Hepatocyte (in vitro differentiated cells): ENCODE results near the gene ZNF865. TPM values are rescaled to one million over a fixed set of nuclear protein-coding genes. Genes with fewer than 3 reads are reported as not detected.
"Not testable (repeated sequence)": the region's sequence is repeated elsewhere in the genome, so short reads cannot be mapped to it uniquely, and the experiment has no call there.

ENCODE experiments used
- DNase-seq: peaks from one replicate; pipeline ENCODE4 v3.0.0-alpha.2; 2016; ENCODE audit warnings: low spot score
- H2AFZ ChIP-seq: fragments of 200-600 bp; sonication (generic); 2 replicates; pipeline ENCODE4 v1.6.0; 2016; ENCODE audit warnings: antibody characterized with exemption, mild to moderate bottlenecking
- H3K27ac ChIP-seq: fragments of 200-600 bp; sonication (generic); 2 replicates; pipeline ENCODE4 v1.5.1; 2016; ENCODE audit warnings: mild to moderate bottlenecking
- H3K27me3 ChIP-seq: fragments of 200-600 bp; sonication (generic); 2 replicates; pipeline ENCODE4 v1.6.1; 2016
- H3K36me3 ChIP-seq: fragments of 200-600 bp; sonication (generic); replicated peaks from 2 replicates; pipeline ENCODE4 v1.5.1; 2016; ENCODE audit warnings: low read depth; ENCODE audit not compliant: insufficient read depth
- H3K4me1 ChIP-seq: fragments of 200-600 bp; sonication (generic); 2 replicates; pipeline ENCODE4 v1.5.1; 2016; ENCODE audit warnings: mild to moderate bottlenecking, moderate library complexity; ENCODE audit not compliant: insufficient read depth
- H3K4me2 ChIP-seq: fragments of 200-600 bp; sonication (generic); 2 replicates; pipeline ENCODE4 v1.6.0; 2016
- H3K4me3 ChIP-seq: fragments of 200-600 bp; sonication (generic); 2 replicates; pipeline ENCODE4 v1.5.1; 2016; ENCODE audit warnings: mild to moderate bottlenecking
- H3K79me2 ChIP-seq: fragments of 200-600 bp; sonication (generic); 2 replicates; pipeline ENCODE4 v1.6.0; 2017; ENCODE audit warnings: mild to moderate bottlenecking
- H3K9me2 ChIP-seq: fragments of 200-600 bp; sonication (generic); replicated peaks from 2 replicates; pipeline ENCODE4 v1.6.0; 2017; ENCODE audit warnings: mild to moderate bottlenecking; ENCODE audit not compliant: insufficient read depth
- H3K9me3 ChIP-seq: fragments of 200-600 bp; sonication (generic); 2 replicates; pipeline ENCODE4 v1.5.1; 2016; ENCODE audit warnings: low read depth, mild to moderate bottlenecking
- H4K20me1 ChIP-seq: fragments of 200-600 bp; sonication (generic); 2 replicates; pipeline ENCODE4 v1.6.0; 2016; ENCODE audit warnings: mild to moderate bottlenecking; ENCODE audit not compliant: insufficient read depth, poor library complexity, severe bottlenecking
- CTCF ChIP-seq: fragments of 200-600 bp; sonication (generic); IDR thresholded peaks from 2 replicates; pipeline ENCODE4 v1.5.1; 2016; ENCODE audit warnings: antibody characterized with exemption, mild to moderate bottlenecking; ENCODE audit not compliant: poor library complexity
- EZH2 ChIP-seq: fragments of 200-600 bp; sonication (generic); IDR thresholded peaks from 2 replicates; pipeline ENCODE4 v1.6.1; 2016; ENCODE audit warnings: antibody characterized with exemption, mild to moderate bottlenecking, borderline replicate concordance
- EZH2phosphoT487 ChIP-seq: fragments of 200-600 bp; sonication (generic); IDR thresholded peaks from one replicate; pipeline ENCODE4 v1.6.1; 2018; ENCODE audit warnings: antibody characterized with exemption, mild to moderate bottlenecking, low read depth, moderate library complexity; ENCODE audit not compliant: unreplicated experiment, severe bottlenecking
- WGBS: methylation state at CpG from one replicate; pipeline ENCODE4 v1.1.6; 2016; ENCODE audit warnings: low lambda C conversion rate; ENCODE audit errors: missing lambda C conversion rate; 5-methylcytosine and 5-hydroxymethylcytosine counted together
- polyA plus RNA-seq: library from polyadenylated mRNA; unstranded; fragments of >200 nt; fragmentation: Nextera tagmentation; extraction: Ambion mirVana; gene quantifications from 2 replicates; pipeline ENCODE4 v1.2.1, GENCODE V29; 2016
- total RNA-seq: library from RNA; depleted of rRNA; stranded (reverse); fragments of >200 nt; gene quantifications from 2 replicates; pipeline ENCODE4 v1.2.3, GENCODE V29; 2014

Gene ZNF865
- total and polyA plus RNA-seq, 2 experiments from 2014 or later, result 1.7 to 3.0 TPM

- Histone ChIP-seq H3K27ac (peak overlapping the region; percentile 97), H3K4me1 (peaks cover 12% of the 10 kb centered on the region), H3K9me2 (no peaks in the 10 kb centered on the region), H3K79me2 (peaks cover 23% of the 10 kb centered on the region), H2AFZ (no peak overlapping the region), H3K27me3 (no peaks in the 10 kb centered on the region), H3K4me2 (peak overlapping the region; percentile 98), H4K20me1 (no peaks in the 10 kb centered on the region), H3K9me3 (no peaks in the 10 kb centered on the region), H3K4me3 (no peak overlapping the region), H3K36me3 (no peaks in the 10 kb centered on the region)
- DNase-seq, result peak; percentile 27
- no peak for TF ChIP-seq EZH2
- TF ChIP-seq EZH2phosphoT487, result no peak
- no peak for TF ChIP-seq CTCF
- WGBS, result 15% methylated on average over 6 of the region's 6 CpGs
Observed at GRCh38 chr19:55581823-55582223, 23.6 kb upstream of the ZNF865 start.

- 85% methylated on average over 4 of the region's 4 CpGs for WGBS
- DNase-seq, H2AFZ ChIP-seq, H3K9me3 ChIP-seq, H4K20me1 ChIP-seq, H3K4me3 ChIP-seq, H3K36me3 ChIP-seq, H3K27me3 ChIP-seq, H3K9me2 ChIP-seq: not testable (repeated sequence)
- peaks cover 13% of the 10 kb centered on the region for H3K4me1 ChIP-seq
- H3K4me2 ChIP-seq, result peak overlapping the region; percentile 98
- peaks cover 23% of the 10 kb centered on the region for H3K79me2 ChIP-seq
- H3K27ac ChIP-seq, result peak overlapping the region; percentile 97
Observed at GRCh38 chr19:55582284-55582683, 23.2 kb upstream of the ZNF865 start.

GRCh38 chr19:55583897-55584296 lies 21.6 kb upstream of the ZNF865 start:
- WGBS, result 85% methylated on average over 8 of the region's 8 CpGs
- H2AFZ ChIP-seq, DNase-seq, H3K4me3 ChIP-seq, H3K9me2 ChIP-seq, H3K9me3 ChIP-seq, H4K20me1 ChIP-seq, H3K4me2 ChIP-seq, H3K36me3 ChIP-seq, H3K27me3 ChIP-seq, H3K27ac ChIP-seq: not testable (repeated sequence)
- H3K79me2 ChIP-seq, result peaks cover 23% of the 10 kb centered on the region
- peaks cover 13% of the 10 kb centered on the region for H3K4me1 ChIP-seq

DNA sequence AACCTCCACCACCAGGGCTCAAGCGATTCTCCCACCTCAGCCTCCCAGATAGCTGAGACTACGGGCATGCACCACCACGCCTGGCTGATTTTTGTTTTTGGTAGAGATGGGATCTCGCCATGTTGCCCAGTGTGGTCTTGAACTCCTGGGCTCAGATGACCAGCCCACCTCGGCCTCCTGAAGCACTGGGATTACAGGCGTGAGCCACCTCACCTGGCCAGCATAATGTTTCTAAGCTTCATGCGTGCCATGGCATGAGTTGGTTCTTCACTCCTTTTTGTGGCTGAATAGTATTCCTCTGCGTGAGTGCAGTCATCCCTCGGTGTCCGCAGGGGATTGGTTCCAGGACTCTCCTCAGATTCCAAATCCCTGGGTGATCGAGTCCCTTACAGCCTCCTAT lies 20.6 kb upstream of the ZNF865 start:
- H3K27ac ChIP-seq, result peak overlapping the region; percentile 85
- 88% methylated on average over 11 of the region's 11 CpGs for WGBS
- no peaks in the 10 kb centered on the region for H3K9me3 ChIP-seq
- H3K4me2 ChIP-seq, result peak overlapping the region; percentile 75
- DNase-seq, result no peak
- H3K4me1 ChIP-seq, result peaks cover 13% of the 10 kb centered on the region
- H3K79me2 ChIP-seq, result peaks cover 14% of the 10 kb centered on the region
- H3K27me3 ChIP-seq, result no peaks in the 10 kb centered on the region
- no peak overlapping the region for H2AFZ ChIP-seq
- no peaks in the 10 kb centered on the region for H3K36me3 ChIP-seq
- no peaks in the 10 kb centered on the region for H3K9me2 ChIP-seq
- no peak overlapping the region for H3K4me3 ChIP-seq
- TF ChIP-seq EZH2phosphoT487 (no peak), CTCF (no peak), EZH2 (no peak)
- H4K20me1 ChIP-seq, result no peaks in the 10 kb centered on the region
